ENCODE measurements around the gene PRPF38A. TPM values are rescaled to one million over a fixed set of nuclear protein-coding genes. Genes with fewer than 3 reads are reported as not detected.

PRPF38A gene
- total RNA-seq, 6 donors from 2014 or later: 2.7 to 39.6 (median 16.3) TPM

DNA sequence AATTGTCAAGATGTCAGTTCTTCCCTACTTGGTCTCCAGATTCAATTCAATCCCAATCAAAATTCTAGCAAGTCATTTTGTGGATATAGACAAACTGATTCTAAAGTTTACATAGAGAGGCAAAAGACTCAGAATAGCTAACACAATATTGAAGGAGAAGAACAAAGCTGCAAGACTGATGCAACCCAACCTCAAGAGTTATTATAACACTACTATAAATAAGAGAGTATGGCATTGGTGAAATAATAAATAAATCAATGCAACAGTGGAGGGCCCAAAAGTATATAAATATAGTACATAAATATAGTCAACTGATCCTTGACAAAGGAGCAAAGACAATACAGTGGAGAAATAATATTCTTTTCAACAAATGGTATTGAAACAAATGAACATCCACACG, 49.7 kb downstream of the PRPF38A start:
- Histone ChIP-seq H3K27ac (no peak overlapping the region), H3K9me3 (no peaks in the 10 kb centered on the region), H3K4me3 (no peak overlapping the region), H3K27me3 (no peaks in the 10 kb centered on the region), H3K4me1 (no peaks in the 10 kb centered on the region), H3K36me3 (peaks cover 0 to 9% (median 0%) of the 10 kb centered on the region in 4 donors)
- 95 to 96% methylated on average over 1 of the region's 1 CpG for WGBS, 2 donors
- ATAC-seq (ENCODE audit: low FRiP score in 2 of 2): no peak
- no peak for DNase-seq
- TF ChIP-seq, protein P1, sequence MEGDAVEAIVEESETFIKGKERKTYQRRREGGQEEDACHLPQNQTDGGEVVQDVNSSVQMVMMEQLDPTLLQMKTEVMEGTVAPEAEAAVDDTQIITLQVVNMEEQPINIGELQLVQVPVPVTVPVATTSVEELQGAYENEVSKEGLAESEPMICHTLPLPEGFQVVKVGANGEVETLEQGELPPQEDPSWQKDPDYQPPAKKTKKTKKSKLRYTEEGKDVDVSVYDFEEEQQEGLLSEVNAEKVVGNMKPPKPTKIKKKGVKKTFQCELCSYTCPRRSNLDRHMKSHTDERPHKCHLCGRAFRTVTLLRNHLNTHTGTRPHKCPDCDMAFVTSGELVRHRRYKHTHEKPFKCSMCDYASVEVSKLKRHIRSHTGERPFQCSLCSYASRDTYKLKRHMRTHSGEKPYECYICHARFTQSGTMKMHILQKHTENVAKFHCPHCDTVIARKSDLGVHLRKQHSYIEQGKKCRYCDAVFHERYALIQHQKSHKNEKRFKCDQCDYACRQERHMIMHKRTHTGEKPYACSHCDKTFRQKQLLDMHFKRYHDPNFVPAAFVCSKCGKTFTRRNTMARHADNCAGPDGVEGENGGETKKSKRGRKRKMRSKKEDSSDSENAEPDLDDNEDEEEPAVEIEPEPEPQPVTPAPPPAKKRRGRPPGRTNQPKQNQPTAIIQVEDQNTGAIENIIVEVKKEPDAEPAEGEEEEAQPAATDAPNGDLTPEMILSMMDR (IDR thresholded peaks at IDR 0.05): no peak
- TF ChIP-seq POLR2A (IDR thresholded peaks at IDR 0.05): no peak
- TF ChIP-seq POLR2AphosphoS5 (IDR thresholded peaks at IDR 0.05): no peak
- no peak for TF ChIP-seq EP300 (IDR thresholded peaks at IDR 0.05)

- no peaks in the 10 kb centered on the region for H3K4me1 ChIP-seq
- no peaks in the 10 kb centered on the region for H3K27me3 ChIP-seq
- no peak for ATAC-seq (ENCODE audit: low FRiP score in 2 of 2)
- H3K4me3 ChIP-seq: no peak overlapping the region
- TF ChIP-seq POLR2AphosphoS5 (IDR thresholded peaks at IDR 0.05) (no peak), POLR2A (IDR thresholded peaks at IDR 0.05) (no peak), EP300 (IDR thresholded peaks at IDR 0.05) (no peak)
- TF ChIP-seq, protein P1 (IDR thresholded peaks at IDR 0.05): no peak
- DNase-seq: no peak
- 93 to 98% methylated on average over 2 of the region's 2 CpGs for WGBS, 2 donors
- no peaks in the 10 kb centered on the region for H3K9me3 ChIP-seq
- no peak overlapping the region for H3K27ac ChIP-seq
- peaks cover 0 to 9% (median 0%) of the 10 kb centered on the region in 4 donors for H3K36me3 ChIP-seq
Observed at GRCh38 chr1:52454779-52455178, 50.4 kb downstream of the PRPF38A start.

GRCh38 chr1:52455686-52456085, 51.3 kb downstream of the PRPF38A start:
- H3K9me3 ChIP-seq: no peaks in the 10 kb centered on the region
- H3K4me1 ChIP-seq: no peaks in the 10 kb centered on the region
- TF ChIP-seq POLR2AphosphoS5 (IDR thresholded peaks at IDR 0.05) (no peak), POLR2A (IDR thresholded peaks at IDR 0.05) (no peak), EP300 (IDR thresholded peaks at IDR 0.05) (no peak)
- TF ChIP-seq, protein P1 (IDR thresholded peaks at IDR 0.05): no peak
- DNase-seq (no peak), ATAC-seq (ENCODE audit: low FRiP score in 2 of 2) (no peak)
- no peaks in the 10 kb centered on the region for H3K27me3 ChIP-seq
- H3K27ac ChIP-seq: no peak overlapping the region
- H3K4me3 ChIP-seq: no peak overlapping the region
- H3K36me3 ChIP-seq: peaks cover 0 to 9% (median 0%) of the 10 kb centered on the region in 4 donors
- 94 to 96% methylated on average over 2 of the region's 2 CpGs for WGBS, 2 donors

- ATAC-seq (ENCODE audit: low FRiP score in 2 of 2): no peak
Observed at GRCh38 chr1:52460694-52461093, 56.3 kb downstream of the PRPF38A start.

DNA sequence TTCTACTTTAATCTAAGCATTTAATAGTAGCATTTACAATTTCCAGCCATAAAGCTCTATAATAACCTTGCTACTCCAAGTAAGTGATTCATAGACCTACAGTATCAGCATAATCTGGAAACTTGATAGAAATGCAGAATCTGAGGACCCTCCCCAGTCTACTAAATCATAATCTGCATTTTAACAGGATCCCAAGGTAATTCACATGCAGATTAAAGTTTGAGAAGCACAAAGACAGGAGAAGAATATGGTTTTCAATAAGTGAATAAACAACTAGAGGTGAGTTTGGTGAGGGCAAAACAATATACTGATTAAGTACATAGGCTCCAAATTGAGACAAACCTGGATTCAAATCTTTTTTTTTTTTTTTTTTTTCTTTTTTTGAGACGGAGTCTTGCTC, 57.4 kb downstream of the PRPF38A start:
- H3K4me3 ChIP-seq: no peak overlapping the region
- DNase-seq (no peak), ATAC-seq (ENCODE audit: low FRiP score in 2 of 2) (no peak)
- 87 to 100% methylated on average over 1 of the region's 1 CpG for WGBS, 2 donors
- peaks cover 0 to 3% (median 0%) of the 10 kb centered on the region in 4 donors for H3K36me3 ChIP-seq
- TF ChIP-seq POLR2A (IDR thresholded peaks at IDR 0.05): no peak
- TF ChIP-seq, protein P1 (IDR thresholded peaks at IDR 0.05): no peak
- no peak overlapping the region for H3K27ac ChIP-seq
- no peaks in the 10 kb centered on the region for H3K4me1 ChIP-seq
- no peaks in the 10 kb centered on the region for H3K27me3 ChIP-seq
- H3K9me3 ChIP-seq: no peaks in the 10 kb centered on the region

More at GRCh38 chr1:52460694-52461093, 56.3 kb downstream of the PRPF38A start:
- Histone ChIP-seq H3K4me1 (no peaks in the 10 kb centered on the region), H3K27ac (no peak overlapping the region), H3K4me3 (no peak overlapping the region), H3K36me3 (peaks cover 0 to 6% (median 0%) of the 10 kb centered on the region in 4 donors), H3K9me3 (no peaks in the 10 kb centered on the region), H3K27me3 (no peaks in the 10 kb centered on the region)
- DNase-seq: no peak
- TF ChIP-seq POLR2A (IDR thresholded peaks at IDR 0.05) (no peak), EP300 (IDR thresholded peaks at IDR 0.05) (no peak), POLR2AphosphoS5 (IDR thresholded peaks at IDR 0.05) (no peak)
- TF ChIP-seq, protein P1 (IDR thresholded peaks at IDR 0.05): no peak
- 100% methylated on average over 1 of the region's 1 CpG for WGBS, 2 donors

Data from upper lobe of left lung (tissue), 6 donors.